ENCODE measurements around the gene CTSA.

GRCh38 chr20:45863543-45864470, 27.3 kb upstream of the CTSA start:
- TF ChIP-seq ARNT (IDR thresholded peaks at IDR 0.05) (no peak), SMARCC2 (IDR thresholded peaks at IDR 0.05; ENCODE audit: low read depth) (no peak), MYBL2 (IDR thresholded peaks at IDR 0.05; ENCODE audit: low read depth) (no peak), MYBL2 (CRISPR knock-in tag; IDR thresholded peaks at IDR 0.05; ENCODE audit: borderline replicate concordance) (no peak), NRF1 (conservative IDR thresholded peaks at IDR 0.05 in 1 of 2, IDR thresholded peaks at IDR 0.05 in 1 of 2) (no peak), CTBP1 (IDR thresholded peaks at IDR 0.05; ENCODE audit: borderline replicate concordance) (no peak)

Measured in K562 (cell line).